Endothelial cell of umbilical vein (primary cell): Measurements from ENCODE around the gene OR10AD1. TPM values are rescaled to one million over a fixed set of nuclear protein-coding genes. Genes with fewer than 3 reads are reported as not detected.

Source experiments
- BruUV-seq: library from RNA; stranded (reverse); fragments of 400-500 nt; replicated peaks from 2 replicates; lab custom pipeline; 2021; lab: Mats Ljungman, UMichigan
- CTCF ChIA-PET: fragments of 300-600, 350-600 bp; sonication (Branson Sonifier 250); formaldehyde crosslinking; loops from one replicate; lab custom pipeline; 2021; ENCODE audit warnings: antibody characterized with exemption, inconsistent platforms; lab: Charles Lee
- POLR2A ChIA-PET: fragments of 300-600, 350-600 bp; sonication (Branson Sonifier 250); formaldehyde crosslinking; loops from one replicate; lab custom pipeline; 2021; ENCODE audit warnings: antibody characterized with exemption, inconsistent platforms; lab: Charles Lee
- DNase-seq: peaks from one replicate; pipeline ENCODE4 v3.0.0-alpha.2; 2011; ENCODE audit warnings: low read depth, low spot score
- FAIRE-seq: peaks from 2 replicates; lab custom pipeline; 2011; peaks lifted over from hg19 to GRCh38; lab: Jason Lieb, UNC
- H2AFZ ChIP-seq: 2 replicates; pipeline ENCODE4 v1.6.0; 2012; ENCODE audit warnings: low read depth, low read length, control low read depth, inconsistent platforms
- H3K27ac ChIP-seq: 2 replicates; pipeline ENCODE4 v1.5.1; 2011; ENCODE audit warnings: low read depth, mild to moderate bottlenecking, control low read depth, low read length, moderate library complexity; ENCODE audit not compliant: insufficient read depth
- H3K27me3 ChIP-seq, 2 experiments: 2 replicates each; pipeline versions ENCODE4 v1.6.0 to v1.6.1; 2011; ENCODE audit warnings: low read length in 2 of 2, mixed read lengths in 1 of 2; ENCODE audit not compliant: control insufficient read depth in 2 of 2, insufficient read depth in 2 of 2
- H3K36me3 ChIP-seq, 2 experiments: 2 replicates in 1 of 2; 3 replicates in 1 of 2; pipeline ENCODE4 v1.5.1; 2011; ENCODE audit warnings: low read length in 2 of 2, mild to moderate bottlenecking in 1 of 2, moderate library complexity in 1 of 2; ENCODE audit not compliant: control insufficient read depth in 2 of 2, insufficient read depth in 2 of 2; ENCODE audit errors: extremely low read depth in 1 of 2
- H3K4me1 ChIP-seq: 3 replicates; pipeline ENCODE4 v1.5.1; 2011; ENCODE audit warnings: mild to moderate bottlenecking, low read length; ENCODE audit not compliant: control insufficient read depth, insufficient read depth; ENCODE audit errors: extremely low read depth
- H3K4me2 ChIP-seq: 2 replicates; pipeline ENCODE4 v1.6.1; 2011; ENCODE audit warnings: low read length, control low read depth, mixed read lengths; ENCODE audit not compliant: insufficient read depth
- H3K4me3 ChIP-seq, 3 experiments: fragments of 200-600 bp in 1 of 3; sonication (generic), shearing (Covaris generic) in 1 of 3; replicated peaks in 1 of 3; 2 replicates each; pipeline ENCODE4 v1.5.1; 2011 to 2016; ENCODE audit warnings: control low read depth in 3 of 3, low read length in 3 of 3, mild to moderate bottlenecking in 2 of 3, inconsistent platforms in 1 of 3, low read depth in 1 of 3, moderate library complexity in 1 of 3; ENCODE audit not compliant: insufficient read depth in 1 of 3
- H3K79me2 ChIP-seq: 2 replicates; pipeline ENCODE4 v1.6.0; 2012; ENCODE audit warnings: low read length, inconsistent platforms; ENCODE audit not compliant: control insufficient read depth, insufficient read depth
- H3K9ac ChIP-seq: replicated peaks from 2 replicates; pipeline ENCODE3; 2011; ENCODE audit warnings: low read length, control low read depth; ENCODE audit not compliant: insufficient read depth; ENCODE audit errors: extremely low read depth
- H3K9me1 ChIP-seq: replicated peaks from 3 replicates; pipeline ENCODE4 v1.6.0; 2011; ENCODE audit warnings: mild to moderate bottlenecking, low read length; ENCODE audit not compliant: control insufficient read depth, insufficient read depth; ENCODE audit errors: extremely low read depth
- H3K9me3 ChIP-seq: replicated peaks from 2 replicates; pipeline ENCODE4 v1.5.1; 2012; ENCODE audit warnings: low read length, inconsistent platforms; ENCODE audit not compliant: control insufficient read depth, insufficient read depth
- H4K20me1 ChIP-seq: replicated peaks from 2 replicates; pipeline ENCODE3; 2011; ENCODE audit warnings: mild to moderate bottlenecking, low read length; ENCODE audit not compliant: control insufficient read depth, insufficient read depth; ENCODE audit errors: extremely low read depth
- EZH2 ChIP-seq: IDR thresholded peaks from 2 replicates; pipeline ENCODE4 v1.6.1; 2012; ENCODE audit warnings: borderline replicate concordance, low read depth, mild to moderate bottlenecking, moderate library complexity, low read length, inconsistent platforms; ENCODE audit not compliant: severe bottlenecking
- FOS ChIP-seq: IDR thresholded peaks from 2 replicates; pipeline ENCODE4 v1.6.1; 2011; ENCODE audit warnings: mild to moderate bottlenecking, low read length, moderate library complexity, borderline replicate concordance; ENCODE audit not compliant: insufficient read depth
- GATA2 ChIP-seq: IDR thresholded peaks from 2 replicates; pipeline ENCODE4 v1.7.0; 2011; ENCODE audit warnings: low read depth, mild to moderate bottlenecking, moderate library complexity, mixed read lengths, low read length; ENCODE audit not compliant: insufficient read length, insufficient read depth
- JUN ChIP-seq: IDR thresholded peaks from 2 replicates; pipeline ENCODE4 v1.6.1; 2011; ENCODE audit warnings: borderline replicate concordance, low read depth; ENCODE audit not compliant: insufficient read length, insufficient read depth
- MYC ChIP-seq: IDR thresholded peaks from one replicate; pipeline ENCODE4 v1.6.1; 2011; ENCODE audit warnings: mild to moderate bottlenecking, low read depth, low read length
- POLR2A ChIP-seq: IDR thresholded peaks from 2 replicates; pipeline ENCODE4 v1.6.1; 2012; ENCODE audit warnings: low read depth, mild to moderate bottlenecking, control low read depth, low read length
- POLR2AphosphoS5 ChIP-seq: IDR thresholded peaks from 2 replicates; pipeline ENCODE4 v1.6.1; 2012; ENCODE audit warnings: low read depth, mild to moderate bottlenecking, control low read depth, low read length, moderate library complexity; ENCODE audit not compliant: insufficient read depth
- dilution Hi-C: fragments of 300-500 bp; cut with MboI; formaldehyde crosslinking; loops from one replicate; pipeline ENCODE4 v1.15.0; 2019; ENCODE audit warnings: low sequenced_read_pairs; ENCODE audit not compliant: extremely low pct_ligation_motif_present
- intact Hi-C: fragments of 100-400 bp; cut with micrococcal nuclease; formaldehyde crosslinking; loops from one replicate; pipeline ENCODE4 v1.10.0; 2022
- polyA plus RNA-seq, 4 experiments: library from polyadenylated mRNA; depleted of rRNA in 3 of 4; stranded (reverse) in 3 of 4; unstranded in 1 of 4; fragments of >200 nt; gene quantifications; 2 replicates each; pipeline versions ENCODE4 v1.2.1 to v1.2.3, GENCODE V29; 2011 to 2012; ENCODE audit warnings: missing spikeins in 1 of 4
- total RNA-seq: library from RNA; stranded (reverse); gene quantifications from 2 replicates; pipeline ENCODE4 v1.2.3, GENCODE V29; 2021
- TF ChIP-seq, protein P1 (sequence below), 2 donors: IDR thresholded peaks; 1 replicate in 1 of 2; 2 replicates in 1 of 2; pipeline ENCODE4 v1.5.1; 2011; ENCODE audit warnings: low read length in 2 of 2, mild to moderate bottlenecking in 2 of 2, moderate library complexity in 2 of 2, control low read depth in 1 of 2, inconsistent platforms in 1 of 2, low read depth in 1 of 2; ENCODE audit not compliant: insufficient read depth in 1 of 2; ENCODE audit errors: extremely low read depth in 1 of 2
- TF ChIP-seq, protein P2 (sequence below): IDR thresholded peaks from 2 replicates; pipeline ENCODE4 v1.6.1; 2011; ENCODE audit not compliant: insufficient read depth, insufficient read length

OR10AD1 gene
- total and polyA plus RNA-seq, 2 donors (not counting 3 experiments of a cell fraction or from before 2014, with no cell fraction given), result not detected

DNA sequence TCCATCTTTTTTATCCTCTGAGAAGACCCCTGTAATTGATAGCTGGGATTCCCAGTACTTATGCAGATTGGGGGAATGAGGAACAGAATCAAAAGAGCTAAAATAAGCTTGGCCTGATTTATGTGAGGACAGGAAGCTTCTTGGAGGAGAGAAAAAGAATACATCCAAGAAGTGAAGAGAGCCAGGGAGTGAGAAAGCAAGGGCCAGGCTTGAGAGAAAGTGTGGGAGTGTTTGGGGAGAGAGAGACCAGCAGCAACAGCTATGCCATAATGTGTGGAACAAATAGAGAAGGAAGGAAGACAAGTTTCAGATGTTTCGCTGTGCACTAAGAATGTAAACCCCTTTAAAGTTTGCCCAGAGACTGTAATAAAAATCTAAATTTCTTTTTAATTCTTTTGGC, 23.6 kb downstream of the OR10AD1 start:
- ChIA-PET POLR2A (no interaction called here), CTCF (interaction anchor here (1.0 to 3.1 kb wide), 5 partner anchors 8 to 439 kb away, joined by 3 to 12 read pairs (median 4); no protein-coding TSS in a partner anchor)
- Histone ChIP-seq H3K4me1 (no peaks in the 10 kb centered on the region), H4K20me1 (no peaks in the 10 kb centered on the region), H2AFZ (no peak overlapping the region), H3K9me1 (no peaks in the 10 kb centered on the region), H3K27ac (no peak overlapping the region), H3K27me3 (peaks cover 55 to 59% of the 10 kb centered on the region in 2 experiments), H3K4me2 (no peak overlapping the region), H3K9ac (no peak overlapping the region), H3K79me2 (no peaks in the 10 kb centered on the region), H3K4me3 (no peak overlapping the region), H3K9me3 (no peaks in the 10 kb centered on the region), H3K36me3 (no peaks in the 10 kb centered on the region)
- dilution Hi-C loops, result no loop called here
- FAIRE-seq (no peak), DNase-seq (no peak)
- intact Hi-C loops, result no loop called here
- TF ChIP-seq, protein P1, sequence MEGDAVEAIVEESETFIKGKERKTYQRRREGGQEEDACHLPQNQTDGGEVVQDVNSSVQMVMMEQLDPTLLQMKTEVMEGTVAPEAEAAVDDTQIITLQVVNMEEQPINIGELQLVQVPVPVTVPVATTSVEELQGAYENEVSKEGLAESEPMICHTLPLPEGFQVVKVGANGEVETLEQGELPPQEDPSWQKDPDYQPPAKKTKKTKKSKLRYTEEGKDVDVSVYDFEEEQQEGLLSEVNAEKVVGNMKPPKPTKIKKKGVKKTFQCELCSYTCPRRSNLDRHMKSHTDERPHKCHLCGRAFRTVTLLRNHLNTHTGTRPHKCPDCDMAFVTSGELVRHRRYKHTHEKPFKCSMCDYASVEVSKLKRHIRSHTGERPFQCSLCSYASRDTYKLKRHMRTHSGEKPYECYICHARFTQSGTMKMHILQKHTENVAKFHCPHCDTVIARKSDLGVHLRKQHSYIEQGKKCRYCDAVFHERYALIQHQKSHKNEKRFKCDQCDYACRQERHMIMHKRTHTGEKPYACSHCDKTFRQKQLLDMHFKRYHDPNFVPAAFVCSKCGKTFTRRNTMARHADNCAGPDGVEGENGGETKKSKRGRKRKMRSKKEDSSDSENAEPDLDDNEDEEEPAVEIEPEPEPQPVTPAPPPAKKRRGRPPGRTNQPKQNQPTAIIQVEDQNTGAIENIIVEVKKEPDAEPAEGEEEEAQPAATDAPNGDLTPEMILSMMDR (IDR thresholded peaks at IDR 0.05; ENCODE audit: extremely low read depth in 1 of 2, insufficient read depth in 1 of 2, low read depth in 1 of 2, low read length in 2 of 2), result no peak
- TF ChIP-seq, protein P2, sequence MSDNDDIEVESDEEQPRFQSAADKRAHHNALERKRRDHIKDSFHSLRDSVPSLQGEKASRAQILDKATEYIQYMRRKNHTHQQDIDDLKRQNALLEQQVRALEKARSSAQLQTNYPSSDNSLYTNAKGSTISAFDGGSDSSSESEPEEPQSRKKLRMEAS, result no peak
- TF ChIP-seq JUN, result no peak
- no peak for TF ChIP-seq MYC
- TF ChIP-seq FOS, result no peak
- BruUV-seq, result no TSS peak

DNA sequence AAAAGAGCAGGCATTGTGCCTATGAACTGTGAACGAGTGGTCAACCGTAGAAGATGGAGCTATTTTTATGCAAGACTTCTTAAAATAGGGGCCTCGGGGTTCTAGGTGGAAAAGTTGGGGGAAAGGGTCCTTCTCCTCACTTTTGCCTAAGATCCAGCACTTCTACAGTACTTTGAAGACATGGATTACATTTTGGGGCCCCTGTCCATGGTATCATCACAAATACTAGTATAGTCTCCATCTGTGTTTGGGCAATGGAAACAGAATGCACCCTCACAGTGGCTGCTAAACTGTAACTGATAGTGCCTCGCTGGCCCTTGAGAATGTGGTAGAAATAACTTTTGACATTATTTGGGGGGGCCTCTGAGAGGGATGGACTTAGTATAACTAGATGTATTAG, 25.1 kb downstream of the OR10AD1 start:
- H3K4me3 ChIP-seq, result no peak overlapping the region
- no peaks in the 10 kb centered on the region for H4K20me1 ChIP-seq
- H3K36me3 ChIP-seq, result no peaks in the 10 kb centered on the region
- no peak overlapping the region for H2AFZ ChIP-seq
- H3K27ac ChIP-seq, result no peak overlapping the region
- intact Hi-C loops (no loop called here), dilution Hi-C loops (no loop called here)
- H3K27me3 ChIP-seq, result peaks cover 50 to 53% of the 10 kb centered on the region in 2 experiments
- no peaks in the 10 kb centered on the region for H3K79me2 ChIP-seq
- H3K4me1 ChIP-seq, result no peaks in the 10 kb centered on the region
- DNase-seq (no peak), FAIRE-seq (no peak)
- CTCF ChIA-PET, result interaction anchor here (0.6 to 3.1 kb wide), 2 partner anchors 12 to 93 kb away, joined by 3 to 12 read pairs; no protein-coding TSS in a partner anchor
- H3K9me3 ChIP-seq, result no peaks in the 10 kb centered on the region
- TF ChIP-seq FOS (no peak), GATA2 (no peak), JUN (no peak), POLR2A (no peak), EZH2 (no peak), MYC (no peak), POLR2AphosphoS5 (no peak)
- TF ChIP-seq, protein P2, result no peak
- TF ChIP-seq, protein P1 (IDR thresholded peaks at IDR 0.05; ENCODE audit: extremely low read depth in 1 of 2, insufficient read depth in 1 of 2, low read depth in 1 of 2, low read length in 2 of 2), result no peak
- H3K9me1 ChIP-seq, result no peaks in the 10 kb centered on the region
- no peak overlapping the region for H3K9ac ChIP-seq
- BruUV-seq, result no TSS peak
- POLR2A ChIA-PET, result no interaction called here
- H3K4me2 ChIP-seq, result no peak overlapping the region
